K562 (cell line): ENCODE measurements around the gene ANKRD65. TPM values are rescaled to one million over a fixed set of nuclear protein-coding genes. Genes with fewer than 3 reads are reported as not detected.

Source experiments
- CGGBP1 ChIP-seq: fragments of 250-450 bp; sonication (Bioruptor Pico); IDR thresholded peaks from 2 replicates; pipeline ENCODE4 v1.9.0; 2021; ENCODE audit warnings: mild to moderate bottlenecking
- CREB3 ChIP-seq: fragments of 450-650 bp; conservative IDR thresholded peaks from 2 replicates; pipeline ENCODE4 v1.6.1; 2016; ENCODE audit warnings: missing genetic modification characterization, low read depth, mild to moderate bottlenecking, missing compliant biosample characterization, moderate library complexity
- HDAC3 ChIP-seq: fragments of 450-650 bp; IDR thresholded peaks from 2 replicates; pipeline ENCODE4 v1.6.1; 2018; ENCODE audit warnings: borderline replicate concordance, mild to moderate bottlenecking, moderate library complexity; ENCODE audit not compliant: partially characterized antibody
- JUND ChIP-seq, 2 experiments: IDR thresholded peaks; 2 replicates in 1 of 2; 3 replicates in 1 of 2; pipeline ENCODE4 v1.6.1; 2011; ENCODE audit warnings: borderline replicate concordance in 2 of 2, low read depth in 2 of 2, low read length in 2 of 2, improper control_type of control experiment in 1 of 2, missing biosample characterization in 1 of 2, missing genetic modification characterization in 1 of 2, missing genetic modification reagents in 1 of 2
- MYBL2 ChIP-seq, 2 experiments: fragments of 450-650 bp in 1 of 2; sonication (generic) in 1 of 2; formaldehyde crosslinking in 1 of 2; IDR thresholded peaks; 2 replicates each; pipeline versions ENCODE4 v1.6.1 to v1.8.1; 2017 to 2022; ENCODE audit warnings: borderline replicate concordance in 1 of 2, inconsistent platforms in 1 of 2, low read depth in 1 of 2, mild to moderate bottlenecking in 1 of 2, missing genetic modification reagents in 1 of 2, moderate library complexity in 1 of 2
- POLR2A ChIP-seq: fragments of 450-650 bp; conservative IDR thresholded peaks from 2 replicates; pipeline ENCODE4 v1.6.1; 2016
- POLR3A ChIP-seq: IDR thresholded peaks from 2 replicates; pipeline ENCODE4 v1.6.1; 2011; ENCODE audit warnings: borderline replicate concordance, mild to moderate bottlenecking, moderate library complexity; ENCODE audit not compliant: insufficient read length, insufficient read depth; ENCODE audit errors: extremely low read depth
- RBM22 ChIP-seq: fragments of 200-400 bp; formaldehyde crosslinking; IDR thresholded peaks from 2 replicates; pipeline ENCODE4 v1.6.1; 2018; ENCODE audit warnings: low read length, low read depth; ENCODE audit not compliant: poor library complexity, severe bottlenecking
- SAFB2 ChIP-seq: fragments of 200-400 bp; formaldehyde crosslinking; IDR thresholded peaks from 2 replicates; pipeline ENCODE4 v1.6.1; 2018; ENCODE audit warnings: borderline replicate concordance, low read length, low read depth, moderate library complexity; ENCODE audit not compliant: severe bottlenecking
- SMAD2 ChIP-seq: fragments of 150-350 bp; IDR thresholded peaks from 2 replicates; pipeline ENCODE4 v1.6.1; 2014; ENCODE audit warnings: low read depth, mild to moderate bottlenecking, low read length
- TSHZ1 ChIP-seq: fragments of 250-450 bp; sonication (Bioruptor Pico); IDR thresholded peaks from 2 replicates; pipeline ENCODE4 v1.4.0; 2020; ENCODE audit warnings: mild to moderate bottlenecking, moderate library complexity
- U2AF1 ChIP-seq: fragments of 200-400 bp; formaldehyde crosslinking; optimal IDR thresholded peaks from 2 replicates; pipeline ENCODE3; 2017; ENCODE audit warnings: mild to moderate bottlenecking, low read depth, low read length, moderate library complexity
- ZBTB11 ChIP-seq, 3 experiments: fragments of 200-800 bp in 1 of 3; fragments of 250-450 bp in 1 of 3; fragments of 450-650 bp in 1 of 3; sonication (Bioruptor Pico) in 1 of 3; sonication (Bioruptor generic) in 1 of 3; formaldehyde crosslinking in 1 of 3; IDR thresholded peaks; 2 replicates each; pipeline versions ENCODE4 v1.6.1 to v1.8.0; 2016 to 2022; ENCODE audit warnings: mild to moderate bottlenecking in 2 of 3, missing genetic modification characterization in 2 of 3, missing compliant biosample characterization in 1 of 3, moderate library complexity in 1 of 3
- polyA plus RNA-seq, 8 experiments: library from polyadenylated mRNA; depleted of rRNA in 4 of 8; stranded (reverse) in 5 of 8; unstranded in 3 of 8; fragments of >200 nt; fragmentation: Nextera tagmentation in 2 of 8; fragmentation: Illumina TruSeq in 1 of 8; extraction: Ambion mirVana in 2 of 8; extraction: Trizol in 1 of 8; gene quantifications; 2 replicates each; pipeline versions ENCODE4 v1.2.1 to v1.2.3, GENCODE V29; 2011 to 2014; ENCODE audit warnings: inconsistent platforms in 1 of 8, missing spikeins in 1 of 8
- total RNA-seq, 7 experiments: library from RNA; depleted of rRNA in 6 of 7; stranded (reverse); fragments of >200 nt in 6 of 7; fragmentation: Illumina TruSeq in 2 of 7; extraction: Trizol in 2 of 7; gene quantifications; 2 replicates each; pipeline versions ENCODE4 v1.2.1 to v1.2.3, GENCODE V29; 2011 to 2021; ENCODE audit warnings: low replicate concordance in 1 of 7
- TF ChIP-seq, protein P1 (sequence below): sonication (generic); IDR thresholded peaks from 2 replicates; pipeline ENCODE4 v1.6.1; 2016

Gene ANKRD65
- total and polyA plus RNA-seq, 9 of the 15 experiments (the other 6 are each of a cell fraction or from before 2014, with no cell fraction given) = not detected

GRCh38 chr1:1435106-1435903 lies 14.2 kb upstream of the ANKRD65 start, which contains the start of gene VWA1 (continued):
- no peak for TF ChIP-seq TSHZ1
- TF ChIP-seq MYBL2 (IDR thresholded peaks at IDR 0.05; ENCODE audit: low read depth) = no peak
- no peak for TF ChIP-seq MYBL2 (CRISPR knock-in tag; IDR thresholded peaks at IDR 0.05; ENCODE audit: borderline replicate concordance)
- TF ChIP-seq RBM22 = no peak
- peak; percentile 44; the same call in 1 of the 2 replicates for TF ChIP-seq POLR2A
- no peak for TF ChIP-seq ZBTB11 (CRISPR knock-in tag; IDR thresholded peaks at IDR 0.05)
- no peak for TF ChIP-seq SAFB2
- no peak for TF ChIP-seq HDAC3
- no peak for TF ChIP-seq CGGBP1 (CRISPR knock-in tag)
- TF ChIP-seq JUND (IDR thresholded peaks at IDR 0.05; ENCODE audit: borderline replicate concordance, low read depth, low read length) = no peak
- no peak for TF ChIP-seq JUND (tag; IDR thresholded peaks at IDR 0.05; ENCODE audit: borderline replicate concordance, low read depth, low read length)
- TF ChIP-seq POLR3A = no peak
- TF ChIP-seq, protein P1, sequence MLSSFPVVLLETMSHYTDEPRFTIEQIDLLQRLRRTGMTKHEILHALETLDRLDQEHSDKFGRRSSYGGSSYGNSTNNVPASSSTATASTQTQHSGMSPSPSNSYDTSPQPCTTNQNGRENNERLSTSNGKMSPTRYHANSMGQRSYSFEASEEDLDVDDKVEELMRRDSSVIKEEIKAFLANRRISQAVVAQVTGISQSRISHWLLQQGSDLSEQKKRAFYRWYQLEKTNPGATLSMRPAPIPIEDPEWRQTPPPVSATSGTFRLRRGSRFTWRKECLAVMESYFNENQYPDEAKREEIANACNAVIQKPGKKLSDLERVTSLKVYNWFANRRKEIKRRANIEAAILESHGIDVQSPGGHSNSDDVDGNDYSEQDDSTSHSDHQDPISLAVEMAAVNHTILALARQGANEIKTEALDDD = no peak
- no peak for TF ChIP-seq CREB3 (tag)
- no peak for TF ChIP-seq U2AF1
- no peak for TF ChIP-seq SMAD2
